ENCODE results near the gene ARSK.

The ARSK gene

DNA sequence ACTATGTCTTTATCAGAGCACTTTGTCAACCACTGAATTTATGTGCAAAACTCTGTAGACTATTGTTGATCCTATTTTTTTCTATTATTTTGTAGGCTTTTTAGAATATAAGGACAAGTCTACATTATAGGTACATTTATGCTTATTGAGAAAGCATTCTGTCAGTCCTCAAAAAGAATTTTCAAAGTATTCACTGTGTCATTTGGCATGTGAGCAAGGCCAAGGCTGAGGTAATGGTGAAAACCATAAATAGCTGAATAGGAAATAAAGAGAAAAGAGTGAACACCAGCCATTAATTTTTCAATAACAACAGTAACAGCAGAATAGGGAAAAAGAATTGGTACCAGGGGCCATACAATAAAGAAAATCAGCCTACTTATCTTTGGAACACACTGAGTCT, 21.1 kb upstream of the ARSK start:
- no peaks in the 10 kb centered on the region for H3K4me1 Mint-ChIP-seq (ENCODE audit: low read depth)
- intact Hi-C loops (cut with micrococcal nuclease), result no loop called here
- H3K36me3 Mint-ChIP-seq (ENCODE audit: low read depth), result peaks cover 56% of the 10 kb centered on the region
- no peaks in the 10 kb centered on the region for H3K27me3 Mint-ChIP-seq
- no peak overlapping the region for H3K4me3 Mint-ChIP-seq
- H3K27ac Mint-ChIP-seq, result no peak overlapping the region
- no peaks in the 10 kb centered on the region for H3K9me3 Mint-ChIP-seq

DNA sequence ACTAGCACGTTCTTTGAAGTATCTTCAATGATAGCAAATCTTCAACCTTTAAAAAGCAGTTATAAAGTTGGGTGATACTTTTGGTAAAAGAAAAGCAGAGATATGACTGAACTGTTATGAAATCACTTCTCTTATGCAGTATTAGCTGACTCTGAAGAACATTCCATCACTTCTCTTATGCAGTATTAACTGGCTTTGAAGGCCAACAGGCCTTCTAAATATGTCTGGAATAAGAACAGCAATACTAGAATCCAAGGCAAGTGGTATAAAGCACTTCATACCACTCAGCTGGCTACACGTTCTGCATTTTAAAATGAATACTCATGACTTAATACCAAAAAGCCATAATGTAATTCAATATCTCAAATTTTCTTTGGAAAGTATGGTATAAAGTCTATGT, 17.4 kb upstream of the ARSK start:
- Mint-ChIP-seq H3K4me3 (no peak overlapping the region), H3K27me3 (no peaks in the 10 kb centered on the region), H3K4me1 (ENCODE audit: low read depth) (no peaks in the 10 kb centered on the region), H3K27ac (no peak overlapping the region), H3K9me3 (no peaks in the 10 kb centered on the region), H3K36me3 (ENCODE audit: low read depth) (peaks cover 75% of the 10 kb centered on the region)
- intact Hi-C loops (cut with micrococcal nuclease), result no loop called here

DNA sequence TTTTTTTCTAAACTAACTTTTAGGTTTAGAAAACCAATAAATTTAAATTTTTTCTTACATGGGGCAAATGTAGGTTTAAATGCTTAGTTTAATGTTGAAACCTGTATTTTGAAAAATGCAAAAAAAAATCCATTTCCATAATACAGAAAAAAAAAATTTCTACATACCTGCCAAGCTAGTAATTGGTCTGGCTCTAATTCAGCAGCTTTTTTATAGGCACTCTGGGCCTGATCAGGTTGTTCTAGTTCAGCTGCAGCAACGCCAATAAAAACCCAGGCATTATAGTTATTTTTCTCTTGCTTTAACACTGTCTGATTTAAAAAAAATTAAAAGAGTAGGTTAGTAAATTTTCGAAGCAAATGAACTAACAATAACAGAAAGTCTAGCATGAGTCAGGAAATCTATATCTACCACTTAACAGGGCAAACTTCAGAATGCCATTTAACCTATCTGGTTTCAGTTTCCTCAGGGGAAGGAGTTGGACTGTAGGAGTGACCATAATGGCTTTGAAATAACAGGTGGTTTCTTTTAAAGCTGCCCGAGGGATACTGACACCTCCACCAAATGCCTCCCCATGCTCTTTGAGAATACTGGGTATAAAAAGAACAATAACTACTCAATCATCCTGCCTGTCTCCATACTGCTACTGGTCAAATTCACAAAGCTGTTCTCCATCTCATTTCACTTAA, 11.7 kb upstream of the ARSK start:
- peaks cover 45% of the 10 kb centered on the region for H3K36me3 Mint-ChIP-seq (ENCODE audit: low read depth)
- no peak overlapping the region for H3K4me3 Mint-ChIP-seq
- intact Hi-C loops (cut with micrococcal nuclease), result no loop called here
- no peaks in the 10 kb centered on the region for H3K27me3 Mint-ChIP-seq
- no peaks in the 10 kb centered on the region for H3K4me1 Mint-ChIP-seq (ENCODE audit: low read depth)
- no peak overlapping the region for H3K27ac Mint-ChIP-seq
- no peaks in the 10 kb centered on the region for H3K9me3 Mint-ChIP-seq

DNA sequence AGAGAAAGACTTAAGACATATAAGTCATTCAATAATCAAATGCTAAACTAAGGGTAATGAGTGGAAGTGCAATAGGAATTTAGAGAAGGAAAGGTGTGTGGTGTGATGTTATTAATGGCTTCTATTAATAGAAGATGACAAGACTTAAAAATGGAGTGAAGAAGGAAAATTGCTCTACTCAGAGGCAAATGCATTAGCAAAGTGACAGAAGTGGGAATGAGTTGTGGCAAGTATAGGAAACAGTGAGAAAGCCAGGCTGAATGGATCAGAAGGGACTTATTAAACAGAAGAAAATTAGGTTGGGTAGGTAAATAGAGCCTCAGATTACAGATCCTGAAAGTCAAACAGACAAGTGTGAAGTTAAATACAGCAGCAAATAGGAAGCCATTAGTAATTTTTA, 5.9 kb upstream of the ARSK start:
- Mint-ChIP-seq H3K27ac (no peak overlapping the region), H3K4me3 (no peak overlapping the region), H3K27me3 (no peaks in the 10 kb centered on the region), H3K36me3 (ENCODE audit: low read depth) (peaks cover 34% of the 10 kb centered on the region), H3K4me1 (ENCODE audit: low read depth) (peaks cover 27% of the 10 kb centered on the region), H3K9me3 (no peaks in the 10 kb centered on the region)
- intact Hi-C loops (cut with micrococcal nuclease), result no loop called here

DNA sequence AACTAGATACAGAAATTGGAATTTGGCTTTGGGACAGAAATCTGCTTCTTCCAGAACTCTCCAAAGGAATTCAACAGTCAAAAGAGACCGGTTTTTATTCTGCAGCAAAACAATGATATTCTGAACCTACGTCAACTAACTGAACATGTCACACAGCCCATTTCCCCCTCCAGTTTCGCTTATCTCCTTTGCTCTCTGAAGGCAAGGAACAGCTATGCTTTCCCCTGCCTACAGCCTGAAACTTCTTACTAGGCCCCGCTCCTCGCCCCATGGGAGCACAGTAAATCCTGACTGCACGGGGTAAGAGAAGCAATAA, 612 bp upstream of the ARSK start:
- Mint-ChIP-seq H3K27ac (peak overlapping the region; percentile 85), H3K4me1 (ENCODE audit: low read depth) (peaks cover 23% of the 10 kb centered on the region), H3K4me3 (peak overlapping the region; percentile 83), H3K36me3 (ENCODE audit: low read depth) (peaks cover 35% of the 10 kb centered on the region), H3K9me3 (no peaks in the 10 kb centered on the region), H3K27me3 (no peaks in the 10 kb centered on the region)
- intact Hi-C loops (cut with micrococcal nuclease), result loop anchor here (10.0 kb wide), 1 partner anchor 1631 kb away; the partner anchor contains the start of gene RIOK2

DNA sequence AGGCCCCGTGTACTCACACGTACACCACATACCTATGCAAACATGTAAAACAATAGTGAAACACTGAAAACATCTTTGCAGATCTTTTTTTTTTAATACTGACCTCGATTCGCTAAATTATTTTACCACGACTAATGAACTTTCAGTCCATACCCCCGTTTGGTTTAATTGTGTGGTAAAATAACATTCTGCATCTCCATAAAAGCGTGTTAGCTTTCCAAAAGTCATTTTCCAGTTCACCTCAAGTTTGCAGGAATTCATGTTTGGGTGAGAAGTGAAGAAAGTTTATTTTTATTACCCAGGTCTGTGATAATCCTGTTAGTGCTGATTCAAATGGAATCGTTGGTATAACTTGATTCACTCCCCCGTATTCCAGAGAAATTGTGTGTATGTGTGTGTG, 652 bp downstream of the ARSK start:
- Mint-ChIP-seq H3K4me3 (peak overlapping the region; percentile 83), H3K36me3 (ENCODE audit: low read depth) (peaks cover 27% of the 10 kb centered on the region)
- intact Hi-C loops (cut with micrococcal nuclease), result loop anchor here (5.0 to 10.0 kb wide), 3 partner anchors 67 to 1629 kb away; partner anchors contain the start of genes GPR150 and RIOK2

DNA sequence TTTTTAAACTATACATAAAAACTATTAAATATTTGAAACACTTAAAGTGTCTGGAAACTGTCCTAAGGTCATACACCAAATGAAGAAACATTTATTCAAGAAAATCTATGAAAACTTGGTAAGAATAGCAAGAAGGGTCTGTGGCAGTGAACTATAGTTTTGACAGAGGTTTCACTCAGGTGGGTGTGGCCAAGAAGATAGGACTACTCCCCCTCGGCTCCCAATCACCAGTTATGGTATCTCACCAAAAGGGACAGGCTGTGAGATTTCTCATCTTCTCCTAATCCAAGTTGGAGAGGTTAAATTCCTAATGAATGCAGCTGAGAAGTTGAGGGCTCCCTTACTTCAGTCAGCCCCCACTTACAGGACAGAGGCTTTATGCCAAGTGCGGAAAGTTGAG, 2.9 kb downstream of the ARSK start:
- Mint-ChIP-seq H3K27me3 (no peaks in the 10 kb centered on the region), H3K4me3 (no peak overlapping the region), H3K27ac (no peak overlapping the region), H3K36me3 (ENCODE audit: low read depth) (peaks cover 14% of the 10 kb centered on the region), H3K4me1 (ENCODE audit: low read depth) (peaks cover 7% of the 10 kb centered on the region), H3K9me3 (no peaks in the 10 kb centered on the region)
- intact Hi-C loops (cut with micrococcal nuclease), result loop anchor here (5.0 to 10.0 kb wide), 3 partner anchors 64 to 1627 kb away; partner anchors contain the start of genes GPR150 and RIOK2

More for the DNA sequence above, 652 bp downstream of the ARSK start:
- H3K27me3 Mint-ChIP-seq, result no peaks in the 10 kb centered on the region
- H3K4me1 Mint-ChIP-seq (ENCODE audit: low read depth), result peaks cover 23% of the 10 kb centered on the region
- no peaks in the 10 kb centered on the region for H3K9me3 Mint-ChIP-seq
- H3K27ac Mint-ChIP-seq, result peak overlapping the region; percentile 85

DNA sequence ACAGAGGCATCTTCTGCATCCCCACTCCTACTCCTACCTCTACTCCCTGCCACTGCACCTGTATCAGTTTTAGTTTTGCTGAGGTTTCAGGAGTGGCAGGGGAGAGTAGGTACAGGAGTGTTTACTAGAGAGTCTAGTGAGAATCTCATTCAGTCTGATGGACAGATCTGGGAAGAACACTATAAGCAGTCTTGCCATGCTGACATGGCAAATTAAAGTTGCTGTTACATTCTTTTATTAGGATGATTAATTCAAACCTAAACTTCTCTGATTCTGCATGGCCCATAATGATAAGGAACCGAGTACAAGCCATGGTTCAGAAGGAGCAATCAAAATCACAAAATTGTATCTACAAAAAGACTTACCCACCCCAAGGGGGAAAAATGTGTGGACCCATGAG, 7.4 kb downstream of the ARSK start:
- Mint-ChIP-seq H3K27me3 (no peaks in the 10 kb centered on the region), H3K9me3 (no peaks in the 10 kb centered on the region), H3K4me3 (no peak overlapping the region), H3K4me1 (ENCODE audit: low read depth) (no peaks in the 10 kb centered on the region), H3K27ac (no peak overlapping the region), H3K36me3 (ENCODE audit: low read depth) (no peaks in the 10 kb centered on the region)
- intact Hi-C loops (cut with micrococcal nuclease), result no loop called here

DNA sequence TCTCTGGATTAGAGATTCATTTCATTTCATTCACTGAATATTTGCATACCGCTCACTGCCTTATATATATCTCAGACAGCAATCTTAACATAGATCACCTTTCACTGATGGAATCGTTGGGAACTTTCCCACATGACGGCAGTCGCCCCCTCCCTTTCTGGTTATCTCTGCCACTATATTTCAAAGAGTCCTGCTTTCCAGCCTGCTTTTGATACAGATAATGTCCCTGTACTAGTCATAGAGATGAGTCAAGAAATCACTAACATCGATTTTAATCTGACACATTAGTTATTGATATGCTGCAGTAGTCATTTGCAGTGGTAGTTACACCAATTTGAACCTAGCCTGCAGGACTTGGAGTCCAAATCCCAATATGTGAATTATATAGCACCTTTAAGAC, 8.5 kb downstream of the ARSK start:
- Mint-ChIP-seq H3K27ac (no peak overlapping the region), H3K36me3 (ENCODE audit: low read depth) (no peaks in the 10 kb centered on the region), H3K4me1 (ENCODE audit: low read depth) (no peaks in the 10 kb centered on the region), H3K27me3 (no peaks in the 10 kb centered on the region), H3K9me3 (no peaks in the 10 kb centered on the region), H3K4me3 (no peak overlapping the region)
- intact Hi-C loops (cut with micrococcal nuclease), result no loop called here

DNA sequence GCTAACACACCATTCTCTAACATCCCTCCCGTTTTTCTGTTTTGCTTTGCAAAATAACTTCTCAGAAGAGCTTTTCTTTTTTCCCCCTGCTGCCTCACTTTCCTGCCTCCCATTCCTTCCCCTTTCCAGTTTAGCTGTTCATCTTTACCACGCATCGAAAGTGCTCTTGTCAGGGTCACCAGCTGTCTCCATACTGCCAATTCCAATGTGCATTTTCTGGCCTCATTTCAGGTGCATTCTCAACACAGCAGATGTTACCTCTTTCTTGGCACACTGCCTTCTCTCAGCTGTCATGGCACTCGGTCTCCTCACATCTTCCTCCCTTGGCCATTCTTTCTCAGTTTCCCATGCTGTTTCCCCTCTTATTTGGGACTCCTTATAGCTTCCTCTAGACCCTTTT, 9.5 kb downstream of the ARSK start:
- H3K27me3 Mint-ChIP-seq, result no peaks in the 10 kb centered on the region
- intact Hi-C loops (cut with micrococcal nuclease), result no loop called here
- H3K9me3 Mint-ChIP-seq, result no peaks in the 10 kb centered on the region
- H3K27ac Mint-ChIP-seq, result no peak overlapping the region
- H3K4me3 Mint-ChIP-seq, result no peak overlapping the region
- no peaks in the 10 kb centered on the region for H3K36me3 Mint-ChIP-seq (ENCODE audit: low read depth)
- no peaks in the 10 kb centered on the region for H3K4me1 Mint-ChIP-seq (ENCODE audit: low read depth)

DNA sequence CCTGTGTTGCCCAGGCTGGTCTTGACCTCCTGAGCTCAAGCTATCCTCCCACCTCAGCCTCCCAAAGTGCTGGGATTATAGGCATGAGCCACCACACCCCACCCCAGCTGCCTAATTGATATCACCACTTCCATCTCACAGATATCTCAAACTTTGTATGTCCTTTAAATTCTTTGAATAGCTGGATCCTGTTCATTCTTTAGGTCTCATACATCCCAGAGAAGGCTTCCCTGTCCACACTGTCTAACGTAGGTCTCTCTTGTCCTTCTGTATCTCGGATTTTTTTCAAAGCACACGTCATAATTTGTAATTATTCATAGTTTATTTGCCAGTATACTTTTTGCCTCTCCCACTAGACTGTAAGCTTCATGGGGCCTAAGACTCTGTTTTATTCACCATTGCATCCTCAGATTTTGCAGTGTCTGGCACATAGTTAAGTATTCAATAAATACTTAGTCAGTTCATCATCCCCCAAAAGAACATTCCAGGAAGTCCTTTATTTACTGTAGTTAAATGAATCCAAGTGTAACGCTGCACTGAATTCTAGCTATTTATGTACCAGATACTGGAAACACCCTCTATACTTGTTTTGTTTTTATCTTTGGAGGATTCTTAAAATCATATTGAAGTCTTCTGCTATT, 10.5 kb downstream of the ARSK start:
- no peak overlapping the region for H3K4me3 Mint-ChIP-seq
- no peaks in the 10 kb centered on the region for H3K27me3 Mint-ChIP-seq
- intact Hi-C loops (cut with micrococcal nuclease), result no loop called here
- H3K27ac Mint-ChIP-seq, result no peak overlapping the region
- no peaks in the 10 kb centered on the region for H3K9me3 Mint-ChIP-seq
- H3K4me1 Mint-ChIP-seq (ENCODE audit: low read depth), result no peaks in the 10 kb centered on the region
- no peaks in the 10 kb centered on the region for H3K36me3 Mint-ChIP-seq (ENCODE audit: low read depth)

DNA sequence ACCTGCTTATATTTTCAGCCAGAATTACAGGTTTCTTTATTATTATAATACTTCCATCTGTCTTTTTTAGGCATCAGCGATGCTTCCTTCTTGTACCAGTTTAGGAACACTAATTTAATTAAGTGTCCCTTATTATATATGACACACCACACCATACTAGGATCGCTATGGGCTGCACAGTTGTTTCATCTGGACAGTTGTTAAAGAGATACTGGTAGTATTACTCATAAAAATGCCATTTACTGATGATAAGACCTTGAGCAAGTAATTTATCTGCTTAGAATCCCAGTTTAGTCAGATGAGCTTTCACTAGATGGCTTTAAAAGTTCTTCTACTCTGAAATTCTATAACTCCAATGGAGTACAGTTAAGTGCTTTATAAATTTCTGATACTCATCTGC, 17.1 kb downstream of the ARSK start:
- no peaks in the 10 kb centered on the region for H3K36me3 Mint-ChIP-seq (ENCODE audit: low read depth)
- H3K9me3 Mint-ChIP-seq, result no peaks in the 10 kb centered on the region
- H3K27me3 Mint-ChIP-seq, result no peaks in the 10 kb centered on the region

DNA sequence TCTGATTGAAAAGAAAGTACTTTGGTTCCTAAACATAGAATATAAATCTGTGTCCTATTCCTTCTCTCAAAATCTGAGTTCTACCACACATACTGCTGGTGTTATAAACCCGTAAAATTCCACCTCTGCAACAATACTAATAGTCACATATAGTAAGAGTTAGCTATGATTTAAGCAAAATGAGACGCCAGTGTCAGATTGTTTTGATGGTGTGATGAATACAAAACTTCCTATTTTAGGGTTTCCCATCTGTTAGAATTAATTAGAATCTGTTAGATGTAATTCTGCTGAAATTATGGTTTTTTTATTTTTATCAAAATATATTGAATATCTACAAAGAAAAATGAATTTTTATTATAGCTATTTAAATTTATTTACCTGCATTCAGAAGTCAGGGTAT, 26.7 kb downstream of the ARSK start:
- intact Hi-C loops (cut with micrococcal nuclease), result no loop called here

More for the DNA sequence above, 17.1 kb downstream of the ARSK start:
- H3K4me1 Mint-ChIP-seq (ENCODE audit: low read depth), result no peaks in the 10 kb centered on the region
- H3K4me3 Mint-ChIP-seq, result no peak overlapping the region
- H3K27ac Mint-ChIP-seq, result no peak overlapping the region
- intact Hi-C loops (cut with micrococcal nuclease), result no loop called here

DNA sequence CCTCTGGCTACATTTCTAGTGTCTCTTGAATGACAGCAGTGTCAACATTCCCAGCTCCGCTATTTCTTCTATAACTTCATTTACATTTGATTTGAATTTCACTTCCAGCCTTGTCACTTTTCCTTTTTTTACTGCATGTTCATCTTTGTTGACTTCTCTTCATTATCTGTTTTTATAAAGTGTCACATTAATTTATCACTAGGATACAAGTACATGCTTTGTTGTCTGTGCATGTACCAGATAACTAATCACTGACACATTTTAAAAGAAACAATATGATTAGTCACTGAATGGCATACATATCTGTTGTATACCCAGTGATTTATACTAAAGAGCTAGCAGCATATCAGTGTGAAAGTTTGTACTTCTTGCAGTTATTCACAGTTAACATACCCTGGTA, 29.1 kb downstream of the ARSK start:
- H3K27ac Mint-ChIP-seq, result no peak overlapping the region
- no peaks in the 10 kb centered on the region for H3K4me1 Mint-ChIP-seq (ENCODE audit: low read depth)
- intact Hi-C loops (cut with micrococcal nuclease), result no loop called here
- no peak overlapping the region for H3K4me3 Mint-ChIP-seq
- no peaks in the 10 kb centered on the region for H3K36me3 Mint-ChIP-seq (ENCODE audit: low read depth)
- H3K27me3 Mint-ChIP-seq, result no peaks in the 10 kb centered on the region
- peaks cover 5% of the 10 kb centered on the region for H3K9me3 Mint-ChIP-seq

More for the DNA sequence above, 26.7 kb downstream of the ARSK start:
- Mint-ChIP-seq H3K4me3 (no peak overlapping the region), H3K4me1 (ENCODE audit: low read depth) (no peaks in the 10 kb centered on the region), H3K36me3 (ENCODE audit: low read depth) (no peaks in the 10 kb centered on the region), H3K27ac (no peak overlapping the region), H3K9me3 (peaks cover 8% of the 10 kb centered on the region), H3K27me3 (no peaks in the 10 kb centered on the region)

DNA sequence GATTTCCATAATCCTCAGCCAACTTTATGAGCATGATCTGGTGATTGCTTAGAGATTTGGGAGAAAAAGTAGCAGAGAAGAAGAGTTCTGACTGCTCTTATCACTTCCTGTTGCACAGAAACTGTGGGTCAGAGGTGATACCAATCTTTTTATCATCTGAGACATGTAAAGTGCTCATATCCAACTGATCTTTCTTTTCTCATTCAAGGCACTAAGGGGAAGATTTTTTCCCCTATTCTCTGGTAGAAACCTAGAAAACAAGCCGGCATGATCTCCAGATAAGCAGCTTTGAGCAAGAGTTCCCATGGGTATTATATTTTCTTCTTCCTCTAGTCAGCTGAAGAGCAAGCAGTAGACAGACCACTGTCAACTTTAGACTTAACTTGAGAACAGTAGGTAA, 36.0 kb downstream of the ARSK start:
- no peaks in the 10 kb centered on the region for H3K27me3 Mint-ChIP-seq
- intact Hi-C loops (cut with micrococcal nuclease), result no loop called here
- no peak overlapping the region for H3K4me3 Mint-ChIP-seq
- no peak overlapping the region for H3K27ac Mint-ChIP-seq
- H3K9me3 Mint-ChIP-seq, result no peaks in the 10 kb centered on the region
- peaks cover 12% of the 10 kb centered on the region for H3K4me1 Mint-ChIP-seq (ENCODE audit: low read depth)
- H3K36me3 Mint-ChIP-seq (ENCODE audit: low read depth), result no peaks in the 10 kb centered on the region
